GM12891 (cell line): Measurements from ENCODE around the gene ZSCAN12.

Experiments used
- PAX5 ChIP-seq: IDR thresholded peaks from 2 replicates; pipeline ENCODE4 v1.6.1; 2011; ENCODE audit warnings: low read length, moderate library complexity, mild to moderate bottlenecking; ENCODE audit not compliant: insufficient read depth, severe bottlenecking
- POLR2A ChIP-seq: IDR thresholded peaks from 2 replicates; pipeline ENCODE4 v1.6.1; 2011; ENCODE audit warnings: low read depth, low read length, control low read depth
- POLR2AphosphoS5 ChIP-seq: IDR thresholded peaks from 2 replicates; pipeline ENCODE4 v1.6.1; 2011; ENCODE audit warnings: low read depth, low read length, control low read depth
- POU2F2 ChIP-seq: IDR thresholded peaks from 2 replicates; pipeline ENCODE4 v1.6.1; 2011; ENCODE audit warnings: low read depth, mild to moderate bottlenecking, control low read depth, low read length, moderate library complexity
- SPI1 ChIP-seq: IDR thresholded peaks from 2 replicates; pipeline ENCODE4 v1.6.1; 2011; ENCODE audit warnings: low read depth, low read length, control low read depth
- TAF1 ChIP-seq: IDR thresholded peaks from 2 replicates; pipeline ENCODE4 v1.6.1; 2011; ENCODE audit warnings: low read depth, low read length, control low read depth

DNA sequence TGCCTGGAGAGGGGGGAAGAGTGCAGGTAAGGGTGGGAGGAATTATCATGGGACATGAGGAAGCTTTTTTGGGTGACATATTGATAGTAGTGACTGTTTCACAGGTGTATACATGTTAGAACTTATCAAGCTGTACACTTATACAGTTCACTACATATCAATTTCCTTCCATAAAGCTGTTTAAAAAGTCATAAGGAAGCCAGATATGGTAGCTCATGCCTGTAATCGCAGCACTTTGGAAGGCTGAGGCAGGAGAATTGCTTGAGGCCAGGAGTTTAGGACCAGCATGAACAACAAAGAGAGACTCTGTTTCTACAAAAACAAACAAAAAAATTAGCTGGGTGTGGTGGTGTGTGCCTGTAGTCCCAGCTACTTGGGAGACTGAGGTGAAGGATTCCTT lies 21.7 kb downstream of the ZSCAN12 start:
- TF ChIP-seq POLR2AphosphoS5 = no peak
- TF ChIP-seq POLR2A = no peak
- no peak for TF ChIP-seq TAF1
- TF ChIP-seq PAX5 = no peak
- no peak for TF ChIP-seq SPI1
- TF ChIP-seq POU2F2 = no peak
